Measurements from ENCODE around the gene ARHGEF28.

GRCh38 chr5:73890569-73890968 lies 264.6 kb downstream of the ARHGEF28 start:
- TF ChIP-seq CTCF (IDR thresholded peaks at IDR 0.05 in 4 of 5, conservative IDR thresholded peaks at IDR 0.05 in 1 of 5): no peak
- TF ChIP-seq POLR2A (IDR thresholded peaks at IDR 0.05): no peak
